IMR-90 (cell line): ENCODE measurements around the gene FLYWCH1. TPM values are rescaled to one million over a fixed set of nuclear protein-coding genes. Genes with fewer than 3 reads are reported as not detected.

Source experiments
- ATAC-seq: fragments of 200-7000 bp; cut with Tn5 transposase; 2 replicates; pipeline ENCODE4 v1.9.1; 2020; ENCODE audit warnings: low read depth, mild to moderate bottlenecking, moderate library complexity
- BruUV-seq: library from RNA; stranded (reverse); fragments of 400-500 nt; replicated peaks from 2 replicates; lab custom pipeline; 2021; lab: Mats Ljungman, UMichigan
- CTCF ChIA-PET: fragments of 300-600 bp; formaldehyde crosslinking; extraction: SDS; loops from one replicate; lab custom pipeline; 2021; ENCODE audit warnings: antibody characterized with exemption; lab: Yijun Ruan, JAX
- POLR2A ChIA-PET: fragments of 300-600 bp; sonication (Branson Sonifier 250); formaldehyde crosslinking; loops from one replicate; lab custom pipeline; 2022; ENCODE audit warnings: antibody characterized with exemption; ENCODE audit not compliant: unreplicated experiment; lab: Charles Lee
- DNase-seq: peaks from one replicate; pipeline ENCODE4 v3.0.0; 2013
- H2AFZ ChIP-seq: replicated peaks from 2 replicates; pipeline ENCODE3; 2013; ENCODE audit warnings: low read length, mild to moderate bottlenecking; ENCODE audit not compliant: poor library complexity
- H2AK5ac ChIP-seq: 2 replicates; pipeline ENCODE4 v1.6.1; 2013; ENCODE audit warnings: low read depth, low read length, inconsistent platforms
- H2AK9ac ChIP-seq: replicated peaks from 2 replicates; pipeline ENCODE3; 2013; ENCODE audit warnings: mild to moderate bottlenecking, low read depth, low read length, moderate library complexity; ENCODE audit not compliant: poor library complexity
- H2BK120ac ChIP-seq: 2 replicates; pipeline ENCODE4 v1.6.1; 2013; ENCODE audit warnings: low read depth, low read length, inconsistent platforms
- H2BK15ac ChIP-seq: 3 replicates; pipeline ENCODE4 v1.6.1; 2013; ENCODE audit warnings: low read depth, low read length, inconsistent platforms
- H2BK20ac ChIP-seq: 2 replicates; pipeline ENCODE4 v1.6.1; 2013; ENCODE audit warnings: low read depth, mild to moderate bottlenecking, inconsistent platforms, low read length, moderate library complexity
- H2BK5ac ChIP-seq: 2 replicates; pipeline ENCODE4 v1.6.1; 2013; ENCODE audit warnings: mild to moderate bottlenecking, low read depth, low read length, inconsistent platforms; ENCODE audit not compliant: poor library complexity, severe bottlenecking
- H3K14ac ChIP-seq: replicated peaks from 2 replicates; pipeline ENCODE4 v1.6.1; 2013; ENCODE audit warnings: low read depth, low read length, inconsistent platforms
- H3K18ac ChIP-seq: 2 replicates; pipeline ENCODE4 v1.6.1; 2013; ENCODE audit warnings: low read depth, low read length, control low read depth
- H3K23ac ChIP-seq: 2 replicates; pipeline ENCODE4 v1.6.1; 2013; ENCODE audit warnings: low read depth, low read length, inconsistent platforms
- H3K27ac ChIP-seq: 2 replicates; pipeline ENCODE4 v1.5.1; 2013; ENCODE audit warnings: mild to moderate bottlenecking, control low read depth, low read length; ENCODE audit not compliant: insufficient read depth
- H3K27me3 ChIP-seq: 2 replicates; pipeline ENCODE4 v1.6.1; 2013; ENCODE audit warnings: low read length; ENCODE audit not compliant: control insufficient read depth, insufficient read depth
- H3K36me3 ChIP-seq: 2 replicates; pipeline ENCODE4 v1.6.1; 2013; ENCODE audit warnings: low read length, mixed read lengths; ENCODE audit not compliant: control insufficient read depth, insufficient read depth
- H3K4ac ChIP-seq: 2 replicates; pipeline ENCODE4 v1.6.1; 2013; ENCODE audit warnings: low read depth, low read length, inconsistent platforms
- H3K4me1 ChIP-seq: 2 replicates; pipeline ENCODE4 v1.6.1; 2013; ENCODE audit warnings: low read length, mixed read lengths; ENCODE audit not compliant: control insufficient read depth, insufficient read depth
- H3K4me2 ChIP-seq: 2 replicates; pipeline ENCODE4 v1.6.1; 2013; ENCODE audit warnings: low read depth, mild to moderate bottlenecking, control low read depth, low read length, moderate library complexity
- H3K4me3 ChIP-seq: 2 replicates; pipeline ENCODE4 v1.5.1; 2013; ENCODE audit warnings: low read depth, mild to moderate bottlenecking, control low read depth, low read length, moderate library complexity; ENCODE audit not compliant: insufficient read depth
- H3K56ac ChIP-seq: 2 replicates; pipeline ENCODE4 v1.6.1; 2013; ENCODE audit warnings: low read length, inconsistent platforms; ENCODE audit not compliant: insufficient read depth; ENCODE audit errors: extremely low read depth
- H3K79me1 ChIP-seq, 2 experiments: 2 replicates each; pipeline ENCODE4 v1.6.1; 2013; ENCODE audit warnings: low read length in 2 of 2, inconsistent platforms in 1 of 2, low read depth in 1 of 2
- H3K9ac ChIP-seq: 2 replicates; pipeline ENCODE4 v1.6.1; 2013; ENCODE audit warnings: low read depth, low read length, control low read depth
- H3K9me1 ChIP-seq: 2 replicates; pipeline ENCODE4 v1.6.1; 2013; ENCODE audit warnings: low read length, inconsistent platforms; ENCODE audit not compliant: insufficient read depth
- H3K9me3 ChIP-seq: 2 replicates; pipeline ENCODE4 v1.6.1; 2013; ENCODE audit warnings: low read length; ENCODE audit not compliant: control insufficient read depth, insufficient read depth
- H4K20me1 ChIP-seq: 2 replicates; pipeline ENCODE4 v1.6.1; 2013; ENCODE audit warnings: low read length, inconsistent platforms; ENCODE audit not compliant: insufficient read depth
- H4K5ac ChIP-seq: 2 replicates; pipeline ENCODE4 v1.6.1; 2013; ENCODE audit warnings: mild to moderate bottlenecking, low read depth, low read length, control low read depth
- H4K8ac ChIP-seq, 2 experiments: 2 replicates each; pipeline ENCODE4 v1.6.1; 2013; ENCODE audit warnings: low read depth in 2 of 2, low read length in 2 of 2, control low read depth in 1 of 2, inconsistent platforms in 1 of 2
- H4K91ac ChIP-seq: 2 replicates; pipeline ENCODE4 v1.6.1; 2013; ENCODE audit warnings: low read depth, low read length, inconsistent platforms; ENCODE audit not compliant: insufficient read depth
- CHD1 ChIP-seq: IDR thresholded peaks from 2 replicates; pipeline ENCODE4 v1.6.1; 2012; ENCODE audit warnings: low read depth, low read length, improper control_type of control experiment
- FOS ChIP-seq: fragments of 150-350 bp; IDR thresholded peaks from 2 replicates; pipeline ENCODE4 v1.6.1; 2016; ENCODE audit warnings: low read depth, low read length
- MAFK ChIP-seq: IDR thresholded peaks from 2 replicates; pipeline ENCODE4 v1.6.1; 2012; ENCODE audit warnings: low read depth, low read length, improper control_type of control experiment
- MAZ ChIP-seq: IDR thresholded peaks from 2 replicates; pipeline ENCODE4 v1.6.1; 2012; ENCODE audit warnings: low read depth, mild to moderate bottlenecking, low read length, improper control_type of control experiment, moderate library complexity, borderline replicate concordance
- MXI1 ChIP-seq: IDR thresholded peaks from 2 replicates; pipeline ENCODE4 v1.6.1; 2012; ENCODE audit warnings: low read depth, mild to moderate bottlenecking, low read length, moderate library complexity, borderline replicate concordance
- NFE2L2 ChIP-seq: fragments of 150-350 bp; IDR thresholded peaks from 2 replicates; pipeline ENCODE4 v1.6.1; 2016; ENCODE audit warnings: low read depth, mild to moderate bottlenecking, low read length
- POLR2A ChIP-seq: IDR thresholded peaks from 2 replicates; pipeline ENCODE4 v1.6.1; 2012; ENCODE audit warnings: mild to moderate bottlenecking, low read depth, low read length
- RCOR1 ChIP-seq: IDR thresholded peaks from 2 replicates; pipeline ENCODE4 v1.6.1; 2012; ENCODE audit warnings: mild to moderate bottlenecking, low read length, improper control_type of control experiment; ENCODE audit not compliant: insufficient replicate concordance
- SMC3 ChIP-seq: fragments of 150-350 bp; IDR thresholded peaks from 2 replicates; pipeline ENCODE4 v1.6.1; 2016; ENCODE audit warnings: low read depth, mild to moderate bottlenecking, antibody characterized with exemption, low read length, moderate library complexity
- WGBS, 2 experiments: methylation state at CpG; one replicate each; pipeline versions ENCODE4 v1.1.5 to v1.1.7; 2013; ENCODE audit warnings: missing lambda C conversion rate in 2 of 2; ENCODE audit not compliant: insufficient read length in 1 of 2; ENCODE audit errors: extremely low coverage in 2 of 2; 5-methylcytosine and 5-hydroxymethylcytosine counted together
- dilution Hi-C: fragments of 300-500 bp; cut with HindIII; formaldehyde crosslinking; loops from one replicate; pipeline ENCODE4 v1.14.3; 2018; ENCODE audit warnings: low sequenced_read_pairs; ENCODE audit not compliant: unreplicated experiment
- in situ Hi-C: fragments of 300-500 bp; cut with MboI; formaldehyde crosslinking; loops from 3 replicates; pipeline ENCODE4 v1.14.3; 2019; ENCODE audit warnings: low sequenced_read_pairs, inconsistent platforms, mixed read lengths
- intact Hi-C: fragments of 100-400 bp; cut with micrococcal nuclease; formaldehyde crosslinking; loops from 2 replicates; pipeline ENCODE4 v1.10.0; 2022
- polyA plus RNA-seq, 3 experiments: library from polyadenylated mRNA; depleted of rRNA; stranded (reverse); fragments of >200 nt; gene quantifications; 2 replicates each; pipeline ENCODE4 v1.2.3, GENCODE V29; 2012; ENCODE audit warnings: low replicate concordance in 1 of 3
- total RNA-seq: library from RNA; depleted of rRNA; stranded (reverse); fragments of >200 nt; gene quantifications from 2 replicates; pipeline ENCODE4 v1.2.3, GENCODE V29; 2012
- TF ChIP-seq, protein P1 (sequence below): conservative IDR thresholded peaks from 2 replicates; pipeline ENCODE4 v1.5.1; 2012; ENCODE audit warnings: mild to moderate bottlenecking, low read depth, low read length, improper control_type of control experiment

FLYWCH1 gene
- total and polyA plus RNA-seq, 2 of the 4 experiments (the other 2 are of a cell fraction), result 14.3 to 25.2 TPM

DNA sequence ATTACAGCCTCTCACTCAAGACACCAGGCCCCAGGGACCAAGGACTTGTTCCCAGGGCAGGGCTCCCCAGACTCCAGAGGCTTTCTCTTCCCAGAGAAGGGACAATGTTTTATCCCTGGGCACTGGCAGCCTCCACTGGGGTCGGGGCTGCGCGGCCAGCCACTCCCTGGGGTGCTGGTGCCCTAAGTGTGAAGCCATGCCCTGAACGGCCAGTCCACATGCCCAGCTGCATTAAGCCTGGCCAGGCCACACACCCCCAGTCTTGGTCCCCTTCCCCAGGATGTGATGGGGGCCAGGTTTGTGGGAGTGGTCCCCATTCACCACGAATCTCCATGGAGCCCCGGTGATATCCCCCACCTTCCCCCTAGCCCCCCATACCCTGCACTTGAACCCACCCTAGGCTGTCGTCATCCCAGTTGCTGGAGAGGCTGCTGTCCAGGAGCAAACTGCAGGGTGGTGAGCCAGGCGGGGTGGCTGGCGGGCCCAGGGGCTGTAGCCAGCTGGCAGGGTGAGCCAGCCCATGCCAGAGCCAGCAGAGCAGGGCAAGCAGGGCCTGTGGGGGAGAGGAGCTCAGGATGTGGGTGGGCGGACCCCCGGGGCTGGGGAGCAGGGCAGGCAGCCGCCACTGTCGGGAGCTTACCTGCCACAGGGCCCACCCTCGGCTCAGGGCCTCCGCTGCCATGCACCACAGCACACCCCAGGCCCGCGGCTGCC lies 62.0 kb downstream of the FLYWCH1 start:
- in situ Hi-C loops, result no loop called here
- H4K8ac ChIP-seq, result no peak overlapping the region
- DNase-seq, result no peak
- H3K27me3 ChIP-seq, result no peaks in the 10 kb centered on the region
- no peak for ATAC-seq
- H4K20me1 ChIP-seq, result peaks cover 20% of the 10 kb centered on the region
- H3K4me2 ChIP-seq, result no peak overlapping the region
- no peak overlapping the region for H4K5ac ChIP-seq
- no peak overlapping the region for H3K4me3 ChIP-seq
- 80% methylated on average over 10 of the region's 17 CpGs; no CpG with 5 or more reads in 1 of the 2 experiments for WGBS, 2 experiments
- H3K27ac ChIP-seq, result no peak overlapping the region
- no peak overlapping the region for H2BK5ac ChIP-seq
- no peak overlapping the region for H3K14ac ChIP-seq
- no peaks in the 10 kb centered on the region for H3K9me3 ChIP-seq
- no peak overlapping the region for H2AK5ac ChIP-seq
- no TSS peak for BruUV-seq
- no peak overlapping the region for H3K4ac ChIP-seq
- 0 out of 2 replicates have a peak, but pooled peaks cover 2% of the 10 kb centered on the region for H3K4me1 ChIP-seq
- H3K9ac ChIP-seq, result no peak overlapping the region
- H3K36me3 ChIP-seq, result peaks cover 2% of the 10 kb centered on the region; the same call in 1 of the 2 replicates
- dilution Hi-C loops, result no loop called here
- peaks cover 10% of the 10 kb centered on the region for H3K9me1 ChIP-seq
- no peak overlapping the region for H4K91ac ChIP-seq
- no peak overlapping the region for H2AK9ac ChIP-seq
- no peak overlapping the region for H2BK120ac ChIP-seq
- intact Hi-C loops, result no loop called here
- POLR2A ChIA-PET, result no interaction called here
- H2BK15ac ChIP-seq, result no peak overlapping the region
- no peak overlapping the region for H3K56ac ChIP-seq
- peaks cover 11 to 27% of the 10 kb centered on the region in 2 experiments for H3K79me1 ChIP-seq
- H2AFZ ChIP-seq, result no peak overlapping the region
- CTCF ChIA-PET, result no interaction called here
- no peak overlapping the region for H3K23ac ChIP-seq
- H2BK20ac ChIP-seq, result no peak overlapping the region
- H3K18ac ChIP-seq, result no peak overlapping the region
- TF ChIP-seq MXI1, result no peak
- no peak for TF ChIP-seq RCOR1
- TF ChIP-seq, protein P1, sequence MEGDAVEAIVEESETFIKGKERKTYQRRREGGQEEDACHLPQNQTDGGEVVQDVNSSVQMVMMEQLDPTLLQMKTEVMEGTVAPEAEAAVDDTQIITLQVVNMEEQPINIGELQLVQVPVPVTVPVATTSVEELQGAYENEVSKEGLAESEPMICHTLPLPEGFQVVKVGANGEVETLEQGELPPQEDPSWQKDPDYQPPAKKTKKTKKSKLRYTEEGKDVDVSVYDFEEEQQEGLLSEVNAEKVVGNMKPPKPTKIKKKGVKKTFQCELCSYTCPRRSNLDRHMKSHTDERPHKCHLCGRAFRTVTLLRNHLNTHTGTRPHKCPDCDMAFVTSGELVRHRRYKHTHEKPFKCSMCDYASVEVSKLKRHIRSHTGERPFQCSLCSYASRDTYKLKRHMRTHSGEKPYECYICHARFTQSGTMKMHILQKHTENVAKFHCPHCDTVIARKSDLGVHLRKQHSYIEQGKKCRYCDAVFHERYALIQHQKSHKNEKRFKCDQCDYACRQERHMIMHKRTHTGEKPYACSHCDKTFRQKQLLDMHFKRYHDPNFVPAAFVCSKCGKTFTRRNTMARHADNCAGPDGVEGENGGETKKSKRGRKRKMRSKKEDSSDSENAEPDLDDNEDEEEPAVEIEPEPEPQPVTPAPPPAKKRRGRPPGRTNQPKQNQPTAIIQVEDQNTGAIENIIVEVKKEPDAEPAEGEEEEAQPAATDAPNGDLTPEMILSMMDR, result no peak
- no peak for TF ChIP-seq FOS
- TF ChIP-seq SMC3, result no peak
- no peak for TF ChIP-seq CHD1
- no peak for TF ChIP-seq MAFK
- TF ChIP-seq POLR2A, result no peak
- no peak for TF ChIP-seq NFE2L2
- no peak for TF ChIP-seq MAZ
